Measurements from ENCODE around the gene FLT4.
"Not testable (repeated sequence)": the region's sequence is repeated elsewhere in the genome, so short reads cannot be mapped to it uniquely, and the experiment has no call there.

The FLT4 gene

DNA sequence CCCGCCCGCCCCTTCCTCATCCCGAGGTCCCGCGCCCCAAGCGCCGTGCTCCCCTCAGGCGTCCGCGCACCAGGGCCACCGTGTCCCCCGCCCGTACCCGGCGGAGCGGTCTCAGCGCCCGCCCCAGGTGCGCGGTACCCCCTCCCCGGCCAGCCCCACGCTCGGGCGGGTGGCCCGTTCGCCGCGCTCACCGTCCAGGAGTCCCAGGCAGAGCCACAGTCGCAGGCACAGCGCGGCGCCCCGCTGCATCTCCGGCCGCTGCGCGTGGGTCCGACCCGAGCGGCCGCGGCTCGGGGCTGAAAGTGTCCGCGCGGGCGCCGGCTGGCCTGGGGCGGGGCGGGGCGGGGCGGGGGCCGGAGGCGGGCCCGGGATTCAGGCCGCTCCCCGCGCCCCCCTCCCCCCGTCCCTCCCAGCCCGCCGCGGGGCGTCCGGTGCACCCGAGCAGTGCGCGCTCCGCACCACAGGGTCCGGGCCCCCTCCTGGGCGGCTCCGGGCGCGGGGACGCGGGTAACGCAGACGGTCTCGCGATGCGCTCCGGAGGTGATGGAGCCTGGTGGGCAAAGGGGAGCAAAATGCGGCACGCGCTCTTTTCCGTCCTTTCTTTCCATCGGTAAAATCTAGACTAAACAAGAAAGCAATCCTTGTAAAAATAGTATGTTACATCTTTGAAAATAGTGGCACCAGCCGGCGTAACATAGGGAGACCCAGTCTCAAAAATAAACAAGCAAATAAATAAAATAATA is at the start of gene FLT4:
TSS of gene FLT4 (minus strand) at position 304 of the 743 bp plus-strand sequence. CDS start at position 249, 55 bp downstream.
- DNase-seq (ENCODE audit: low read depth in 2 of 2) = no peak

DNA sequence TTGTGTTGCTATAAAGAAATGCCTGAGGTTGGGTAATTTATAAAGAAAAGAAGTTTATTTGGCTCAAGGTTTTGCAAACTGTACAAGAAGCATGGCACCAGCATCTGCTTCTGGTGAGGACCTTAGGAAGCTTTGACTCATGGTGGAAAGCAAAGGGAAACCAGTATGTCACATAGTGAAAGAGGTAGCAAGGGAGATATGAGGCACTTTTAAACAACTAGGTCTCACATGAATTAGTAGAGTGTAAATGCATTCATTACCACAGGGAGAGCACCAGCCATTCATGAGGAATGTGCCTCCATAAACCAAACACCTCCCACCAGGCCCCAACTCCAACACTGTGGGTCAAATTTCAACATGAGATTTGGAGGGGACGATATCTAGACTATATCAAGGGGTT is 49.6 kb upstream of the FLT4 start:
- DNase-seq (ENCODE audit: low read depth in 2 of 2) = no peak

DNA sequence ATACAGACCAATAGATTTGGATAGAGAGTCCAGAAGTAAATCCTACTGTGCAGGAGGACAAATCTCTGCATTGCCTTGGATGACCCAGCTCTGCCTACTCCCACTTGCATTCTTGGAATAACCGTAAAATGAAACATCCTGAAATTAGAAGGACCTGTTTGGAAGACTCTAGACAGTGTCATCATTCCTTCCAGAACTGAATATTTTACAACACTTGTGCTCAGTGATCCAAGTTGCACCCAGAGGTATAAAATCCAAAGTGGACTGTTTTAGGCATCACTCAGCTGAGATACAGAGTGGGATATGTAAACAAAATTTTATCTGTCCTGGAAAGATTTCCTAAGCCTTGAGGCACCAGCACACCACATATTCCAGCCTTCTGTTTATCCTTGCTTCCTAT is 46.7 kb upstream of the FLT4 start:
- DNase-seq (ENCODE audit: low read depth in 2 of 2) = no peak

DNA sequence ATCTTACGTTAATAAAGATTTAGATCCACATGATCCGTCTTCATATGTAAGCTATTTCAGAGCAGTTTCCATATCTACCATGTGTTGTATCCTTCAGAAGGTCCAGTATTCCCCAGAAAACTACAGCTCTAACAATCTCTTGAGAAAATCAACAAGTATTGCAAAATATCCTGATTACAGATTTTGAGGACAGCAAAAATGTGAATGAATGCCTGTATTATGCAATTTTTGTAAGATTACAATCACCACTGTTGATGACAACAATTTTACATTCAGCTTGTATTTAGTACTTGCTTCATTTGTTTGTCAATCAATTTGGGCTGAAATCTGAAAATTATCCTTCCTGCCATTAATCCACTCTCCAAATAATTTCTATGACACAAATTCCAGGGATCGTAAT is 43.0 kb upstream of the FLT4 start:
- DNase-seq (ENCODE audit: low read depth in 2 of 2) = no peak

DNA sequence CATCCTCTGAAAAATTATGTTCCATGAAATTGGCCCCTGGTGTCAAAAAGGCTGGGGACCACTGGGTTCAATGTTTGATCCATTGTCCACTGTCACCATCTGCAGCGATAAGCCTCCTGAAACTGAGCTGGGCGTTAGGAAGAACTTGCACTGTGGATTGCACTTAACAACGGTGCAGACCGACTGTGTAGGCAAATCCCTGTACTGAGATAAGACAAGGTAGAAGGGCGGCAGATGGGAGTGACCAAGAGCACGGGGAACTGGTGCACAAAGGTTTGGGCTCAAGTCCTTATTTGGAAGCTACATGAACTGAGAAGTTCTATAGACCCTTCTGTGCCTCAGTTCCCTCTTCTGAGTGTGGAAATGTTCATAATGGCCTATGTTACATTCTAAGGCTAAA is 41.6 kb upstream of the FLT4 start:
- no peak for DNase-seq (ENCODE audit: low read depth in 2 of 2)

DNA sequence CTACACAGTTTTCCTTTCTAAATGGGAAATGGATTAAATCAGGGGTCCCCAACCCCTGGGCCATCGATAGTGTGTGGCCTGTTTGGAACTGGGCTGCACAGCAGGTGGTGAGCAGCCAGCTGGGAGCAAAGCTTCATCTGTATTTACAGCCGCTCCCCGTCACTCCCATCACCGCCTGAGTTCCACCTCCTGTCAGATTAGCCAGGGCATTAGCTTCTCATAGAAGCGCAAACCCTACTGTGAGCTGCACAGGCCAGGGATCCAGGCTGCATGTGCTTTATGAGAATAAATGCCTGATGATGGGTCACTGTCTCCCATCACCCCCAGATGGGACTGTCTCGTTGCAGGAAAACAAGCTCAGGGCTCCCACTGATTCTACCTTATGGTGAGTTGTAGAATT is 41.2 kb upstream of the FLT4 start:
- no peak for DNase-seq (ENCODE audit: low read depth in 2 of 2)

DNA sequence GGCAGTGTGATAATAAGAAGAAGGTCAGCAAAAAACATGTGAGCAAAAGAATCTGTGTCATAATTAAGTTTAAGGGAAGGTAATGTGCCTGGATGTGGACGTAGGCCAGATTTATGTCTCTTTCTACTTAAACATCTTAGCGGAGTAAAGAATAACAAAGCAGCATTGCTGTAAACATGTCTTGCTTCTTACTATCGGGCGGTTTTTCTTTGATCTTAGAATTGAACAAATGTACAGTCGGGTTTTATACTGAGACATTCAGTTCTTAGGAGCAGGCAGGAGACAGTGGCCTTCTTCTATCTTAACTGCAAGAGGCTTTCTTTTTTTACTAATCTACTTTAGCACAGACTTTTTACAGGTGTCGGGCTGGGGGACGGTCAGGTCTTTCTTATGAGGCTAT is 40.4 kb upstream of the FLT4 start:
- no peak for DNase-seq (ENCODE audit: low read depth in 2 of 2)

DNA sequence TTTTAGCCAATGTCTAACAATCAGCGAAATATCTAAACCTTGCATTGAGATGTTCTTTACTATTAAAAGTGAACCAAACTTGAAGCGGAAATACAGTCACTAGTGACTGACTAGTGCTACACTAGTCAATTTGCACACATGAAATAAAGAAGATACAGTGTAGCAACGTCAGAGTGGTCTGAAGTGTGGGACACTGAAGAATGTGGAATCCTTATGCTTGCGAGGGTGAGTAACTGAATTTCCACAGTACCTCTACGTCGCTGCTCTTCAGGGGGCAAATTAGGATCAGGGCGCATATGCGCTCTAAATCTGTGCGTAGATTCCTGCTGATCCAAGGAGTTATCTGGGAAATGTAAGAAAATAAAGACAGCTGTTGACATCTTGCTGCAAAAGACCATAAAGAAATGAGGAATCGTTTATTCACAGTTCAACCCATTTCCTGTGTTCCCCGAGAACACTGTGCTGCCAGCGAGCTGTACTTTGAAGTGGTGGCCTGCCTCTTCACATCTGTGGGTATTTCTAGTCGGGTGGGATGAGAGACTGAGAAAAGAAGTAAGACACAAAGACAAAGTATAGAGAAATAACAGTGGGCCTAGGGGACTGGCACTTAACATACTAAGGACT is 39.8 kb upstream of the FLT4 start:
- DNase-seq (ENCODE audit: low read depth in 2 of 2) = no peak

DNA sequence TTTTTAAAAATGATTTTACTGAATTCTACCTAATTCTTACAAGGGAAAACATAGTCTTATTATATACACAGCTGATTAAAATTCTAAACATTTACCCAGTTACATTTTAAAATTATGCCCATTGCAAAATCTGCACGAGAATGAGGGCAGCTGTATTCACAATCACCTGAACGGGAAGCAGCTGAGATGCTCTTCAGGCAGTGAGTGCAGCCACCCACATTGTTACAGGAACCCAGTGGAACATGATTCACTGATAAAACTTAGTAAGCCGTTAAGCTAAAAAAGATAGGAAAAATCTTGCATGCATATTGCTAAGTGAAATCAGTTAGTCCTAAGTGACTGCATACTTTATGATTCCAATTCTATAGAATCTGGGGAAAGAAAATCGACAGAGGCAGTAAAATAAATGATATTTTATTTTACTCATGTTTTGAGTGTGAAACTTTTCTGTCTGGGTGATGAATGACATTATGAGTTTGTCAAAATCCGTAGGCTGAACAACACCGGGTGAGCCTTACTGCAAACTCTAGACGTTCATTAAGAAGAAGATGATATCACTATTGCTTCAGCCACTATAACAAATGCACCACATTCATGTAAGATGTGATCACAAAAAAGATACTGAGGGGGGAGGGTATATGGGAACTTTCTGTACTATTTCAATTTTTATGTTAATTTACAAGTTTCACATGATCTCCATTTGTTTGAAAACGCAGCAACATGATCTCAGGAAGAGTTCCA is 39.1 kb upstream of the FLT4 start:
- no peak for DNase-seq (ENCODE audit: low read depth in 2 of 2)

DNA sequence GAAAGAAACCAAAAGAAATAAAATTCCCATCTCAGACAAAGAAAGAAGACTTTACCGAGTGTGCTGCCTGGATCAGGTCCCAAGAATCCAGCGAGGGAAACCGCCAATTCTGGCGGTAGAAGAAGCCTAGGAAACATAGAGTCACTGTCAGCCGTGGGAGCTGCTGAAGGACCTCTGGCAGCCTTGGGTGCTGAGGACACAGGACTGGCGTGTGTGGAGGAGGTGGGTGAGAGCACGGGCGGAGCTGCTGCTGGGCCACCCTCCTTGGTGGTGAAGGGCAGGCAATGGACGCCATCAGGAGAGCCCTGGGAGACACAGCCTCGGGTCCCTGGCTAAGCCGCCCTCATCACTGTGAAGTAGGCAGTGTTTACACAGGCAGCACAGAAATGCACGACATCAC is 37.4 kb upstream of the FLT4 start:
- DNase-seq (ENCODE audit: low read depth in 2 of 2) = not testable (repeated sequence)

DNA sequence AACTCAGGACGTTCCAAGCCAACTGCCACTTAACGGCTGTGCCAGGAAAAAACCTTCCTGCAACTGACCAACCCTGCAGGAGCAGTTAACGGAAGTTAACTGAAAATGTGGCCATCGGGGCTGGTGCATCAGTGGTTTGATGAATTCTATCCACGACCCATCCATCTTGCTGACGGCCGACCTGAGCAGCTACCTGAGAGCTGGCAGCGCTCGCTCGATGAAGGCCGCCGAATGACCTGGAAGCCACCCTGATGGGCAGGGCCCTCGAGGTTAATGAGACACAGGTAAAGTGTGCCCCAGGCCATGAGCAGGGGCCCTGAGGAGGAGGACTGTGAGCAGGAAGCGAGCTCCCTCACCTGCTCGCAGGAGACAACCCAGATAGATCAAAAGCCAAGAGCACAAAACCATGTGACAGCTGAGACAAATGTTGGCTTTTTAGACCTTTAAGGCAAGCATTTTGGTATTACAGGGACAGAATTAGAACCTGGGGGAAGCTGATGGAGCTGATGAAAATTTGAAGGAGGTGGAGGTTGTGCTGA is 35.3 kb upstream of the FLT4 start:
- no peak for DNase-seq (ENCODE audit: low read depth in 2 of 2)

DNA sequence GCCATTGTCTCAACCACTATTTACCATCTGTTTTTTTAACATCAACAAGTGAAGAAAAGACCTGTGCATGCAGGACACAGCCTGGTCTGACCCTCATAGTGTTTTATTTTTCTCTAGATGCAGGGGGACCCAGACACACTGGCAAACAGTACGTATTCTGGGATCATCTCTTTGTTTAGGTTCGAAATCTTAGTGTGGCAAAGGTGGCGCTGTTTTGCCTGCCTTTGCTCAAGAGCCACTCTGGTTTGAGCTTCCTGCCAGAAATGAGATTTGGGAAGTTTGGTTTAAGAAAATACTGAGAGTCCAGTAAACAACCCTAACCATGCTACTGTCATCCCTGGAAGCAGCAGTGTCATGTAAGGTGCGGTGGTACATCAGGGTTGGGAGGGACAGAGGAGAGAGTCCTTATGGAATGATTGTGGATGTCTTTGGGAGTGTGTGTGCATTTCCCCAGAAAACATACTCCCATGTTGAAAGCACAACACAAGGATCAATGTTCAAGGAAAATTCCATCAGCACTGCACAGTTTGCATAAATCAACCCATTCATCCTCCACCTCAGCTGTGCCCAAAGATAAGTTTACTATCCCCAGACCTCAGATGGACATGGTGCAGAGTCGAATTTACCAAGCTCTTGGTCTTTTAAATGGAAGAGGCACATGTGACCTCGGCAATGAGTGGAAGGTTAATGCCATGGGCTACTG is 34.0 kb upstream of the FLT4 start:
- no peak for DNase-seq (ENCODE audit: low read depth in 2 of 2)

DNA sequence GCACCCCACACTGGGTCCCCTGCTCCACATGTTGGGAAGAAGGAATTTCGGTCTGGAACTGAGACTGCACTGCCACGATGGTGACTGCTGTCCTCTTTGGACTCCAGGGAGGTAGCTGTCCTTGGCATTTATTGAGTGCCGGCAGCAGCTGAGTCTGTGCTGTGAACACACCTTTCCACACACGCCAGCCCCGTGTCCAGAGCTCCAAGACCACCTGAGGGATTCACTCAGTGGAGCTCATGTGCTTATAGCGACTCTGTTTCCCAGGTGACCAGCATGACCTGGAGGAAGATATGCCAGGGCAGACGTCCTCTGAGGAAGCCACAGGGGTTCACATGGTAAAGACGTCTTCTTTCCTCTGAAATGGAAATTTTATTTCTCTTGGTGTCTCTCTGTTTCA is 33.2 kb upstream of the FLT4 start:
- no peak for DNase-seq (ENCODE audit: low read depth in 2 of 2)

DNA sequence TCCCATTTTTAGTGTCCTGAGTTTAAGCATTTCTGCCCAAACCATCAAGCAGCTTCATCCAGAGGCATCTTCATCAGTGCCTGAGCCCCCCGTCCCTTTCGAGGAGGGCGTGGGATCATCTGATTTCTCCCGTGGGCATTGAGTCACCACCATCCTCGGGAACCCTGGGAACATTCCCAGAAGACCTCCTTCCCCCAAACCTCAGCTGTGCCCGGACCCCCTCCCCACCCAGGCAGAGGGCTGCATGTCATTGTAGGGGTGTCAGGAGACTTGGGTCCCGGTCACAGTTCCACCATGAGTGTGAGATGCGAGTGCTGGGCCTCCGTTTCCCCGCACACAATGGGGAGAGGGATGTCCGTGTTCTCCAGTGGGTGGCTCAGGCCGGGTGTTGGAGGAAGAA is 32.6 kb upstream of the FLT4 start:
- not testable (repeated sequence) for DNase-seq (ENCODE audit: low read depth in 2 of 2)

DNA sequence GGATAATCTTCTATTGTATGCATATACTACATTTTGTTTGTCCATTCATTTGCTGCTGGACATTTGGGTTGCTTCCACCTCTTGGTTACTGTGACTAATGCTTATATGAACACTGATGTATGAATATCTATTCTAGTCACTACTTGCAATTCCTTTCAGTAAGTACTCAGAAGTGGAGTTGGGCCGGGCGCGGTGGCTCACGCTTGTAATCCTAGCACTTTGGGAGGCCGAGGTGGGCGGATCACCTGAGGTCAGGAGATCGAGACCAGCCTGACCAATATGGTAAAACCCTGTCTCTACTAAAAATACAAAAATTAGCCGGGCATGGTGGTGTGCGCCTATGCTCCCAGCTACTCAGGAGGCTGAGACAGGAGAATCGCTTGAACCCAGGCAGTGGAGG is 28.9 kb upstream of the FLT4 start:
- DNase-seq (ENCODE audit: low read depth in 2 of 2) = not testable (repeated sequence)

DNA sequence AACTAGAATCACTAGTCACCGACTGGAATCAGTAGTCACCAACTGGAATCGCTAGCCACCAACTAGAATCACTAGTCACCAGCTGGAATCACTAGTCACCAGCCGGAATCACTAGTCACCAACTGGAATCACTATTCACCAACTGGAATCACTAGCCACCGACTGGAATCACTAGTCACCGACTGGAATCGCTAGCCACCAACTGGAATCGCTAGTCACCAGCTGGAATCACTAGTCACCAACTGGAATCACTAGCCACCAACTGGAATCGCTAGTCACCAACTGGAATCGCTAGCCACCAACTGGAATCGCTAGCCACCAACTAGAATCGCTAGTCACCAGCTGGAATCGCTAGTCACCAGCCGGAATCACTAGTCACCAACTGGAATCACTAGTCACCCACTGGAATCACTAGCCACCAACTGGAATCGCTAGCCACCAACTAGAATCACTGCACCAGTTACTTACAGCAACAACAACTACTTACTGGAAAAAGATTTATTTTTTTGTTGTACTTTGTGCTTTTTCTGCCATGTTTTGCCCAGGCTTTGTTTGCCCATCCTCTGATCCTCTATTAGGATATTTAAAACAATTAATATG is 25.7 kb upstream of the FLT4 start:
- no peak for DNase-seq (ENCODE audit: low read depth in 2 of 2)

DNA sequence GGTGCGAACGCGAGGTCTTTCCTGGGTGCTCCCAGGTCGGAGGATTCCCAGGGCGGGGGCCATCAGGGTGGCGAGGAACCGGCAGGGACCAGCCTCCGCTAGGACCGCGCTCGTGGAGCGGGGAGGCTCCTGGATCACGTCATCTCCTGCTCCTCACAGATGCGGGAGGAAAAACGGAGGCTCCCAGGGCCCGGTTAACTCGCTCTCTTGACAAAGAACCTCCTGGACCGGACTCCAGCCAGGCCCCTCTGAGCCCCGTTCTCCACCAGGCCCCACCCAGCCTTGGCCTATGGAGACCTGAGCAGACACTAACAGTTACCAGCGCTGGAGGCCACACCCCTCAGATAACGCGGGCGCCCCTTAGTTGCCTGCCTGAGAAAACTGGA is 24.7 kb upstream of the FLT4 start:
- DNase-seq (ENCODE audit: low read depth in 2 of 2) = not testable (repeated sequence)

DNA sequence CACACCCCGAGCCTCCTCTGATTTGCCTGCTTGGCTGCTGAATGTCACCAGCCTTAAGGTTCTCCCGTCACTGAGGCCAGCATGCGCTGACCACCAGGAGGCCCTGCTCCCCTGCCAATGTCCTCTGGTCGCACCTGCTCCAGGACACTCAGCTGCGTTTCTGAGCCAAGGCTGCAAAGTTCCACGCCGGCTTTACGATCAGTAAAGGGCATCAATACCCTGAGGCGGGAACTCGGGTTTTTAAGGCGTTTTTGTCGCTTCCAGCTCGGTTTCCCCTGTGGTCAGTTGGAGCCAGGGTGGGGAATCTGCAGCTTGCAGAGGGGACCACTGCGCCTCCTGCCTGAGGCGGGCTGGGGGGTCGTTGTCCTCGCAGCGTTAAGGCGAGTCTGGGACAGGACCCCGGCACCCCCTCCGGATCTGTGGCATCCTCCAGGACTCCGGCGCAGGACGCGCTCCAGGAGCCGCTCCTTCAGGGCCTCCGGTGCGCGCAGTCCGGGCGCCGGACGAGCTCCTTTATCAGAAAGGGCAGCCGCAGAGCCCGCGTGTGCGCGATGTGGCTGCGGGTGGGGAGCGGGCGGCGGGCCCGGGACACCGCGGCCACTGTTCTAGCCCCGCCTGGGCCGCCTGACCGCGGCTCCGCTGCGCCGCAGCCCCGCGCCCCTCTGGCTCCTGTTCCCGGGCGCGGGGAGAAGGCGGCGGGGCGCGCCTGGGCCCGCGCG is 24.1 kb upstream of the FLT4 start:
- no peak for DNase-seq (ENCODE audit: low read depth in 2 of 2)

DNA sequence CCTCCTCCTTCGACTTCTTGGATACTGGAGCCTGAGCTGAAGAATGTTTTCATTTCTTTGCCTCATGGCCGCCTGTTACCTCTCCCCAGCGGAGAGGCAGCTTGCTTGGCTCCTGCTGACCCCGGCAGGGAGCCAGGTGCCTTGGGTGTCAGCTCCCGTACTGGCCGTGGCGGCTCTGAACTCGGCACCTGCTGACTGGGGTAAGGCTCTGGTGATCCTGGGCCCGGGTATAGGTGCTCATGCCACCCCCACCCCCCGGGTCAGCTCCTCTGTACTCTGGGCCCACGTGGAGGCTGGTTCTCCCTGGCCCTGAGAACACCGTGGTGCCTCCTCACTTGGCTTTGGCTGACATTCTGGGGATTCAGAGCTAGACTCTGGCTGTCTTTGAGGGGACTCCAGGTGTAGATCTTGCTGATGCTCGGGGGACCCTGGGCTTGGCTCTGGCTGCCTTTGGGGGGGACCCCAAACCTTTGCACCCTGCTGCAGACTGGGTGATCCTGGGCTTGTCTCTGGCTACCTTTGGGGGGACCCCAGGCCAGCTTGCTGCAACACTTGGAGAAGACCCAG is 22.6 kb upstream of the FLT4 start:
- DNase-seq (ENCODE audit: low read depth in 2 of 2) = not testable (repeated sequence)

DNA sequence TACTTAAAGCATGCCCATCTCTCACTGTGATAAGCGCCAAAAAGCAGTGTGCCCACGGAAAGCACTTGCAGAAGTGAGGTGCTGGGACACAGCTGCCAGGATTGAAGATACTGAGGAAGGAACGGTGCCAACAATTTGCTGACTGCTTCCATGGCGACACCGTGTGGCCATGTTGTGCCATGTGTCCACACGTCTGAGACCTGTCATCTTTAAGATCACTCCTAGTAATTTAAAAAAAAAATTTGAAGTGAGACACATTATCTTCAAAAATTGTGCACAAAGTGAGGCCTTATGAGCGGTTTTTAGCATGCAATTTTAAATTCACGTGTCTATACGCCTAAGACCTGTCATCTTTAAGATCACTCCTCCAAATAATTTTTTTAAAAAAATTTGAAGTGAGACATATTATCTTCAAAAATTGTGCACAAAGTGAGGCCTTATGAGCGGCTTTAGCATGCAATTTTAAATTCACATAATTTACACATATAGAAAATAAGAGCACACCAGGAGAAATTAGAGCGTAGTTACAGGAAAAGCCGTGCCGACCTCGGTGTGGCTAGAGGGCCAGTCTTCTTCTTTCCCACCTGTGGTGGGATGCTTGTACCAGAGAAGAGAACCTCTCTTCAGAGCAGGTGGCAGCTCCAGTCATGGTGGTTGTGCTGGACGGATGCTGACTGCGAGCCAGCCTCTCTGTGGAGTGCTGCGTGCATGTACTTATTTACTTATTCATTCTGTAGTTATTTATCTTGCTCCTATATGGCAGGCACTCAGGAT is 21.4 kb upstream of the FLT4 start:
- no peak for DNase-seq (ENCODE audit: low read depth in 2 of 2)

All from fibroblast of skin of left quadriceps (primary cell).